Tibial nerve (tissue), 3 donors: Measurements from ENCODE around the gene C1QL2.

Experiments used
- EP300 ChIP-seq, 2 donors: sonication (generic); formaldehyde crosslinking; IDR thresholded peaks; one replicate each; pipeline ENCODE4 v1.6.1; 2017; ENCODE audit warnings: antibody characterized with exemption in 2 of 2, mild to moderate bottlenecking in 1 of 2
- POLR2A ChIP-seq, 2 donors: fragments of 450-650 bp; IDR thresholded peaks; one replicate each; pipeline ENCODE4 v1.6.1; 2017; ENCODE audit warnings: antibody characterized with exemption in 2 of 2, mild to moderate bottlenecking in 2 of 2, moderate library complexity in 2 of 2

GRCh38 chr2:119196301-119197125 lies 38.0 kb upstream of the C1QL2 start:
- TF ChIP-seq POLR2A (IDR thresholded peaks at IDR 0.05) = no peak
- no peak for TF ChIP-seq EP300 (IDR thresholded peaks at IDR 0.05)
